ENCODE data around the gene GKAP1. TPM values are rescaled to one million over a fixed set of nuclear protein-coding genes. Genes with fewer than 3 reads are reported as not detected.
"Not testable (repeated sequence)": the region's sequence is repeated elsewhere in the genome, so short reads cannot be mapped to it uniquely, and the experiment has no call there.

The GKAP1 gene
- total RNA-seq, 1 donor from 2014 or later, result 3.5 TPM

GRCh38 chr9:83733739-83734138 lies 83.8 kb downstream of the GKAP1 start:
- Mint-ChIP-seq H3K27ac (ENCODE audit: unreplicated experiment) (no peak overlapping the region), H3K9me3 (ENCODE audit: unreplicated experiment) (no peaks in the 10 kb centered on the region)
- DNase-seq (ENCODE audit: low spot score), result no peak

DNA sequence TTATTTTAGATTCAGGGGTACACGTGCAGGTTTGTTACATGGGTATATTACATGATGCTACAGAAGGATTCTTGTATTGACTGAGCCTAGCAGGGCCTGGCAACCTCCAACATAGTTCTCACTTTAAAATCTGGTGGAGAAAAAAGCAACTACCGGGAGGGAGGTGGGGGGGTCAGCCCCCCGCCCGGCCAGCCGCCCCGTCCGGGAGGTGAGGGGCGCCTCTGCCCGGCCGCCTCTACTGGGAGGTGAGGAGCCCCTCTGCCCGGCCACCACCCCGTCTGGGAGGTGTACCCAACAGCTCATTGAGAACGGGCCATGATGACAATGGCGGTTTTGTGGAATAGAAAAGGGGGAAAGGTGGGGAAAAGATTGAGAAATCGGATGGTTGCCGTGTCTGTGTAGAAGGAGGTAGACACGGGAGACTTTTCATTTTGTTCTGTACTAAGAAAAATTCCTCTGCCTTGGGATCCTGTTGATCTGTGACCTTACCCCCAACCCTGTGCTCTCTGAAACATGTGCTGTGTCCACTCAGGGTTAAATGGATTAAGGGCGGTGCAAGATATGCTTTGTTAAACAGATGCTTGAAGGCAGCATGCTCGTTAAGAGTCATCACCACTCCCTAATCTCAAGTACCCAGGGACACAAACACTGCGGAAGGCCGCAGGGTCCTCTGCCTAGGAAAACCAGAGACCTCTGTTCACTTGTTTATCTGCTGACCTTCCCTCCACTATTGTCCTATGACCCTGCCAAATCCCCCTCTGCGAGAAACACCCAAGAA lies 88.8 kb downstream of the GKAP1 start:
- H3K36me3 Mint-ChIP-seq (ENCODE audit: low read depth, unreplicated experiment); H3K27ac Mint-ChIP-seq (ENCODE audit: unreplicated experiment); H3K9me3 Mint-ChIP-seq (ENCODE audit: unreplicated experiment); H3K27me3 Mint-ChIP-seq (ENCODE audit: unreplicated experiment); H3K4me3 Mint-ChIP-seq (ENCODE audit: unreplicated experiment); DNase-seq (ENCODE audit: low spot score); H3K4me1 Mint-ChIP-seq (ENCODE audit: unreplicated experiment): not testable (repeated sequence)

More at GRCh38 chr9:83733739-83734138, 83.8 kb downstream of the GKAP1 start:
- no peak for TF ChIP-seq CTCF (IDR thresholded peaks at IDR 0.05; ENCODE audit: unreplicated experiment)
- no peaks in the 10 kb centered on the region for H3K27me3 Mint-ChIP-seq (ENCODE audit: unreplicated experiment)
- no peak overlapping the region for H3K4me3 Mint-ChIP-seq (ENCODE audit: unreplicated experiment)
- H3K36me3 Mint-ChIP-seq (ENCODE audit: low read depth, unreplicated experiment), result no peaks in the 10 kb centered on the region
- no peaks in the 10 kb centered on the region for H3K4me1 Mint-ChIP-seq (ENCODE audit: unreplicated experiment)

DNA sequence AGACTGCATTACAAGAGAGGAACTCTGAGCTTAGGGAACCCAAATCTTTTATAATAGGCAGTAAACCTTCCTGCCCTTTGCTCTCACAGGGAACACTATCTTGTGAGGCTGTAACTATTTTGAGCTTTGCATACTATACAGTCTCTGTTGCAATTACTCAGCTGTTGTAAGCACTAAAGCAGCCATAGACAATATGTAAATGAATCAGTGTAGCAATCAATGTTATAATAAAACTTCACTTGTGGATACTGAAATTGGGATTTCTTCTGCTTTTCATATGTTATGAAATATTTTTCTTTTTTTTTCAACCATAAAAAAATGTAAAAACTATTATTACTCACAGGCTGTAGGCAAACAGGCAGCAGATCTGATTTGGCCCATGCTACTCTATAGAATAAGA lies 93.1 kb downstream of the GKAP1 start:
- no peak overlapping the region for H3K4me3 Mint-ChIP-seq (ENCODE audit: unreplicated experiment)
- H3K27ac Mint-ChIP-seq (ENCODE audit: unreplicated experiment), result no peak overlapping the region
- H3K4me1 Mint-ChIP-seq (ENCODE audit: unreplicated experiment), result no peaks in the 10 kb centered on the region
- H3K36me3 Mint-ChIP-seq (ENCODE audit: low read depth, unreplicated experiment), result no peaks in the 10 kb centered on the region
- TF ChIP-seq CTCF (IDR thresholded peaks at IDR 0.05; ENCODE audit: unreplicated experiment), result no peak
- no peaks in the 10 kb centered on the region for H3K27me3 Mint-ChIP-seq (ENCODE audit: unreplicated experiment)
- no peak for DNase-seq (ENCODE audit: low spot score)
- H3K9me3 Mint-ChIP-seq (ENCODE audit: unreplicated experiment), result no peaks in the 10 kb centered on the region

- Mint-ChIP-seq H3K27ac (ENCODE audit: unreplicated experiment) (no peak overlapping the region), H3K9me3 (ENCODE audit: unreplicated experiment) (no peaks in the 10 kb centered on the region), H3K4me3 (ENCODE audit: unreplicated experiment) (no peak overlapping the region), H3K4me1 (ENCODE audit: unreplicated experiment) (no peaks in the 10 kb centered on the region), H3K27me3 (ENCODE audit: unreplicated experiment) (no peaks in the 10 kb centered on the region), H3K36me3 (ENCODE audit: low read depth, unreplicated experiment) (no peaks in the 10 kb centered on the region)
- DNase-seq (ENCODE audit: low spot score), result no peak
- no peak for TF ChIP-seq CTCF (IDR thresholded peaks at IDR 0.05; ENCODE audit: unreplicated experiment)
These were observed 94.7 kb downstream of the GKAP1 start for GRCh38 chr9:83722726-83723495.

DNA sequence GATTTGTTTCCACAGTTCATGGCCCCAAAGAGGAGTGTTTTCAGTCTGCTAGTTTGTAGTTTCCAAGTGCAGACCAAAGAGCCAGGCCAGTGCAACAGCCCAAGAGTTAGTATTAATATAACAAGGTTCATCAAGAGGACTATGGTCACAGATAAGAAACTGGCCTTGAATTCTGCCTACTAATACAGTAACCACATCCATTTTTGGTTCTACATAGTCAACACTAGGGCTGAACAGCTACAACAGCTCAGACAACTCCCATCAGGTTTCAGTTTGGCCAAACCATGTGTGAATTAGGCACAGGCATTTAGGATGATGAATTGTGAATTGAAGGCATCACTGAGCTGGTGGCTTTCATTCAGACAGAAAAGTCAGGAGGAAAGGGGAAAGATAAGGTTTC lies 96.1 kb downstream of the GKAP1 start:
- no peaks in the 10 kb centered on the region for H3K4me1 Mint-ChIP-seq (ENCODE audit: unreplicated experiment)
- H3K4me3 Mint-ChIP-seq (ENCODE audit: unreplicated experiment), result no peak overlapping the region
- TF ChIP-seq CTCF (IDR thresholded peaks at IDR 0.05; ENCODE audit: unreplicated experiment), result no peak
- no peaks in the 10 kb centered on the region for H3K36me3 Mint-ChIP-seq (ENCODE audit: low read depth, unreplicated experiment)
- H3K9me3 Mint-ChIP-seq (ENCODE audit: unreplicated experiment), result no peaks in the 10 kb centered on the region
- H3K27me3 Mint-ChIP-seq (ENCODE audit: unreplicated experiment), result no peaks in the 10 kb centered on the region
- H3K27ac Mint-ChIP-seq (ENCODE audit: unreplicated experiment), result no peak overlapping the region
- no peak for DNase-seq (ENCODE audit: low spot score)
